SJCRH30 (cell line): ENCODE data around the gene UPK3A. TPM values are rescaled to one million over a fixed set of nuclear protein-coding genes. Genes with fewer than 3 reads are reported as not detected.

Experiments
- DNase-seq, 2 experiments: peaks; one replicate each; pipeline ENCODE4 v3.0.0-alpha.2; 2015 to 2020
- H3K27ac ChIP-seq: fragments of 250-450 bp; sonication (Bioruptor Pico); 2 replicates; pipeline ENCODE4 v1.5.1; 2020; ENCODE audit warnings: mild to moderate bottlenecking, moderate library complexity
- H3K27me3 ChIP-seq: fragments of 250-450 bp; sonication (Bioruptor Pico); 2 replicates; pipeline ENCODE4 v1.5.1; 2020; ENCODE audit warnings: mild to moderate bottlenecking, moderate library complexity
- H3K36me3 ChIP-seq: fragments of 250-450 bp; sonication (Bioruptor Pico); 2 replicates; pipeline ENCODE4 v1.5.1; 2020; ENCODE audit warnings: mild to moderate bottlenecking, moderate library complexity
- H3K4me1 ChIP-seq: fragments of 250-450 bp; sonication (Bioruptor Pico); 2 replicates; pipeline ENCODE4 v1.5.1; 2020; ENCODE audit warnings: mild to moderate bottlenecking, moderate library complexity
- H3K4me3 ChIP-seq: fragments of 250-450 bp; sonication (Bioruptor Pico); 2 replicates; pipeline ENCODE4 v1.5.1; 2020; ENCODE audit warnings: mild to moderate bottlenecking, moderate library complexity
- H3K9me3 ChIP-seq: fragments of 250-450 bp; sonication (Bioruptor Pico); replicated peaks from 2 replicates; pipeline ENCODE4 v1.5.1; 2020; ENCODE audit warnings: mild to moderate bottlenecking, moderate library complexity
- total RNA-seq: library from RNA; depleted of rRNA; stranded (reverse); fragments of >200 nt; shearing (Covaris generic); gene quantifications from 2 replicates; pipeline ENCODE4 v1.2.3, GENCODE V29; 2014; rRNA removed

UPK3A gene
- total RNA-seq, 1 experiment from 2014 or later = not detected

DNA sequence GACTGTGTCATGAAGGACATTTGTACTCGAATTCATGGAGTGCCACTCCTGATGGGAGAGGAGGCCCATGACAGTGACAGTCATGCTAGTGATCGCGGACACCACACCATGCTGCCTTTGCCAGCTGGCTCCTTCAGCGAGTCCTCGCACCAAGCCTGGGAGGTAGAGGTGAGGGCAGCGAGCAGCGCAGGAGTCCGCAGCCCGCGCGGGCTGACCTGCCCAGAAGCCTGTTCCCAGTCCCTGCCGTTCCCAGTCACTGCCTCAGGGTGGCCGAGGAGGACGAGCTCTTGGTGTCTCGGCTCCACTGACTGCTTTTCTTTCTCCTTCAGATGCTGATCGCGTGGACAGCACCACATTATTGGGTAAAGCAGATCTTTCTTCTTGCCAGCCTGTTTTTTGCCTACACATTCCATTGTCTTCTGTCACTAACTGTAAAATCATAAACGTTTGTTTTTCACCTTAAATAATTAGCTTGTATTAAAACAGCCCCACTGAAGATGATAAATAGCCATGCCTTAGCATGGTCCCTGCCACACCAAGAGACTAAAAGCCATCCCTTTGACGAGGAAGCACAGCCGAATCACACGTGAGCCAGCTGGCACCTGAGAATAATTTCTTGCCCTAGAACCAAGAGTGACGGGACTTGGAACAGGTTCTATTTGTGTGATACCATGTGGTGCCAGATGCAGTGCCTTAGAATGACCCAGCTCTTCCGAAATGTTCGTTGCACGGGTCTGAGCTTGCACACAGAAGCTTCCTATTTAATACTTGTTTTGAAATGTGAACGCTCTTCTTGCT lies 50.5 kb downstream of the UPK3A start:
- no peaks in the 10 kb centered on the region; the same call in 1 of the 2 replicates for H3K36me3 ChIP-seq
- no peaks in the 10 kb centered on the region for H3K27me3 ChIP-seq
- no peak for DNase-seq
- no peak overlapping the region for H3K27ac ChIP-seq
- no peak overlapping the region for H3K4me3 ChIP-seq
- H3K4me1 ChIP-seq = no peaks in the 10 kb centered on the region
- no peaks in the 10 kb centered on the region for H3K9me3 ChIP-seq

- Histone ChIP-seq H3K9me3 (no peaks in the 10 kb centered on the region), H3K36me3 (no peaks in the 10 kb centered on the region; the same call in 1 of the 2 replicates), H3K27ac (no peak overlapping the region), H3K27me3 (no peaks in the 10 kb centered on the region), H3K4me1 (no peaks in the 10 kb centered on the region), H3K4me3 (no peak overlapping the region)
- no peak for DNase-seq
These were observed 51.2 kb downstream of the UPK3A start for GRCh38 chr22:45335854-45336522.

GRCh38 chr22:45336971-45337431 lies 52.3 kb downstream of the UPK3A start:
- no peak for DNase-seq
- H3K36me3 ChIP-seq = no peaks in the 10 kb centered on the region; the same call in 1 of the 2 replicates
- H3K4me1 ChIP-seq = no peaks in the 10 kb centered on the region
- no peaks in the 10 kb centered on the region for H3K27me3 ChIP-seq
- H3K9me3 ChIP-seq = no peaks in the 10 kb centered on the region
- H3K4me3 ChIP-seq = no peak overlapping the region
- no peak overlapping the region for H3K27ac ChIP-seq

GRCh38 chr22:45337536-45337935 lies 52.8 kb downstream of the UPK3A start:
- no peaks in the 10 kb centered on the region for H3K27me3 ChIP-seq
- H3K9me3 ChIP-seq = no peaks in the 10 kb centered on the region
- H3K4me3 ChIP-seq = no peak overlapping the region
- no peaks in the 10 kb centered on the region for H3K4me1 ChIP-seq
- H3K36me3 ChIP-seq = no peaks in the 10 kb centered on the region; the same call in 1 of the 2 replicates
- DNase-seq = no peak
- no peak overlapping the region for H3K27ac ChIP-seq

GRCh38 chr22:45338795-45339194 lies 54.0 kb downstream of the UPK3A start:
- no peaks in the 10 kb centered on the region for H3K9me3 ChIP-seq
- H3K4me1 ChIP-seq = no peaks in the 10 kb centered on the region
- DNase-seq = no peak
- no peaks in the 10 kb centered on the region for H3K27me3 ChIP-seq
- H3K36me3 ChIP-seq = no peaks in the 10 kb centered on the region; the same call in 1 of the 2 replicates
- H3K4me3 ChIP-seq = no peak overlapping the region
- H3K27ac ChIP-seq = no peak overlapping the region

GRCh38 chr22:45340323-45340722 lies 55.6 kb downstream of the UPK3A start:
- H3K36me3 ChIP-seq = no peaks in the 10 kb centered on the region; the same call in 1 of the 2 replicates

DNA sequence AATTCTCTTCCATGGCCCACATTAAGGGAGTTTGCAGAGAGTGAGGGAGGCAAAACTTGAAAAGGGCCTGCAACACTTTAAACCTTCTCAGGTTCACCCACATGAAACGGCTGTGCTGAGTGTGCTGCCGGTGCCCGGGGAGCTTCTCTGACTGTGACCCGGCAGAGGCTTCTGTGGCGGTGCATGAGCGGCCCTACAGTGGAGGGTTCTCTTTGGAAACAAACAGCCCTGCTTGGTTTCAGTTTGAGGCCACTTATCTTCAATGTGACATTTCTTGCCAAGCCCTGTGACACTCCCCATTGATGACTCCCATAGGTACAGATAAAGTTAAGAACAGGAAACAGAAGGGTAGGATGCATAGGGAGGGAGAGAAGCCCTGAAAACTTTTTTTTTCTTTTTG lies 56.7 kb downstream of the UPK3A start:
- Histone ChIP-seq H3K36me3 (no peaks in the 10 kb centered on the region; the same call in 1 of the 2 replicates), H3K9me3 (no peaks in the 10 kb centered on the region), H3K4me1 (no peaks in the 10 kb centered on the region), H3K27me3 (no peaks in the 10 kb centered on the region), H3K27ac (no peak overlapping the region), H3K4me3 (no peak overlapping the region)
- DNase-seq = no peak

More at GRCh38 chr22:45340323-45340722, 55.6 kb downstream of the UPK3A start:
- no peak overlapping the region for H3K4me3 ChIP-seq
- H3K9me3 ChIP-seq = no peaks in the 10 kb centered on the region
- no peak overlapping the region for H3K27ac ChIP-seq
- DNase-seq = no peak
- no peaks in the 10 kb centered on the region for H3K27me3 ChIP-seq
- no peaks in the 10 kb centered on the region for H3K4me1 ChIP-seq

DNA sequence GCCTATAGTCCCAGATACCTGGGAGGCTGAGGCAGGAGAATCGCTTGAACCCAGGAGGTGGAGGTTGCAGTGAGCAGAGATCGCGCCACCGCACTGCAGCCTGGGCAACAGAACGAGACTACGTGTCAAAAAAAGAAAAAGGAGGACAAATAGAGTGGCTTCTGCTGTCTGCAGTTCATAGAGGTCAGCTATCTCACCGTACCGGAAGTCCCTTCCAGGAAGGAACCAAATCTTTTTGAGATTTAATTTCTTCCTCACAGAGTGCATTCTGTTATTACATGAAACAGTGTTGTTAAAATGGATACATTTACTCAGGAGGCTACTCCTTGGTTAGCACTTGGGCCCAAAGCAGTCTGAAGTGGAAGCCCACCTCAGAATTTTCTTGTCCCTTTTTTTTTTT lies 58.4 kb downstream of the UPK3A start:
- no peaks in the 10 kb centered on the region for H3K4me1 ChIP-seq
- no peaks in the 10 kb centered on the region for H3K27me3 ChIP-seq
- no peak overlapping the region for H3K4me3 ChIP-seq
- H3K27ac ChIP-seq = no peak overlapping the region
- H3K36me3 ChIP-seq = no peaks in the 10 kb centered on the region; the same call in 1 of the 2 replicates
- no peaks in the 10 kb centered on the region for H3K9me3 ChIP-seq
- DNase-seq = no peak

GRCh38 chr22:45344334-45344733 lies 59.6 kb downstream of the UPK3A start:
- no peaks in the 10 kb centered on the region for H3K27me3 ChIP-seq
- no peaks in the 10 kb centered on the region for H3K4me1 ChIP-seq
- no peak for DNase-seq
- no peaks in the 10 kb centered on the region for H3K9me3 ChIP-seq
- no peak overlapping the region for H3K27ac ChIP-seq
- no peaks in the 10 kb centered on the region; the same call in 1 of the 2 replicates for H3K36me3 ChIP-seq
- no peak overlapping the region for H3K4me3 ChIP-seq

Other genes starting within 250 kb of the UPK3A start
- gene NUP50, start 121.0 kb upstream of the UPK3A start, total RNA-seq = 52.2 and 58.6 TPM in 2 replicates
- gene KIAA0930, start 44.1 kb upstream of the UPK3A start, total RNA-seq = 9.3 and 15.2 TPM in 2 replicates
- gene FAM118A, start 25.0 kb downstream of the UPK3A start, total RNA-seq = 11.6 and 13.8 TPM in 2 replicates
- not detected in 2 replicates for gene SMC1B, start 128.7 kb downstream of the UPK3A start, total RNA-seq
- not detected in 2 replicates for gene RIBC2, start 128.7 kb downstream of the UPK3A start, total RNA-seq
- gene FBLN1, start 217.9 kb downstream of the UPK3A start, total RNA-seq = 19.6 and 21.0 TPM in 2 replicates